Stimulated activated CD4-positive, alpha-beta T cell treated with anti-CD3 and anti-CD28 coated beads, Interleukin-1b, Interleukin-23, amount 100 ng/mL, for 4 hours (primary cell): ENCODE measurements around the gene KCNH2.

Experiments used
- DNase-seq, 2 donors: peaks; one replicate each; pipeline ENCODE4 v3.0.0-alpha.2; 2020; ENCODE audit warnings: low read depth in 2 of 2

The KCNH2 gene

GRCh38 chr7:150959739-150960734 is 18.1 kb downstream of the KCNH2 start:
- DNase-seq: no peak

- DNase-seq: no peak
These were observed 19.0 kb downstream of the KCNH2 start for GRCh38 chr7:150959081-150959480.

GRCh38 chr7:150958597-150958996 is 19.5 kb downstream of the KCNH2 start:
- no peak for DNase-seq

GRCh38 chr7:150958062-150958552 is 20.0 kb downstream of the KCNH2 start:
- DNase-seq: no peak

- DNase-seq: no peak
These were observed 20.7 kb downstream of the KCNH2 start for GRCh38 chr7:150957133-150958020.

- no peak for DNase-seq
These were observed 21.6 kb downstream of the KCNH2 start for GRCh38 chr7:150956395-150957132.

- DNase-seq: no peak
These were observed 22.4 kb downstream of the KCNH2 start for GRCh38 chr7:150955519-150956394.

GRCh38 chr7:150954986-150955518 is 23.1 kb downstream of the KCNH2 start:
- no peak for DNase-seq

- no peak for DNase-seq
These were observed 23.7 kb downstream of the KCNH2 start for GRCh38 chr7:150954201-150954985.

- no peak for DNase-seq
These were observed 24.8 kb downstream of the KCNH2 start for GRCh38 chr7:150953061-150953997.

GRCh38 chr7:150952331-150953050 is 25.6 kb downstream of the KCNH2 start:
- DNase-seq: no peak

GRCh38 chr7:150951521-150951920 is 26.6 kb downstream of the KCNH2 start:
- DNase-seq: no peak

- DNase-seq: no peak
These were observed 27.0 kb downstream of the KCNH2 start for GRCh38 chr7:150951181-150951520.

- DNase-seq: no peak
These were observed 27.5 kb downstream of the KCNH2 start for GRCh38 chr7:150950496-150951180.

- no peak for DNase-seq
These were observed 28.1 kb downstream of the KCNH2 start for GRCh38 chr7:150949971-150950491.

GRCh38 chr7:150949564-150949963 is 28.6 kb downstream of the KCNH2 start:
- DNase-seq: no peak

GRCh38 chr7:150948791-150949251 is 29.3 kb downstream of the KCNH2 start:
- DNase-seq: no peak
